Raji (cell line): ENCODE measurements around the gene RAPGEF1.

Source experiments
- POLR2A ChIP-seq: IDR thresholded peaks from 2 replicates; pipeline ENCODE4 v1.6.1; 2011; ENCODE audit warnings: low read depth, low read length, control low read depth; ENCODE audit not compliant: insufficient read depth

Gene RAPGEF1

GRCh38 chr9:131582466-131583336 lies 157.2 kb downstream of the RAPGEF1 start:
- TF ChIP-seq POLR2A = no peak

GRCh38 chr9:131582056-131582455 lies 157.8 kb downstream of the RAPGEF1 start:
- no peak for TF ChIP-seq POLR2A

GRCh38 chr9:131580358-131580757 lies 159.5 kb downstream of the RAPGEF1 start:
- TF ChIP-seq POLR2A = no peak

DNA sequence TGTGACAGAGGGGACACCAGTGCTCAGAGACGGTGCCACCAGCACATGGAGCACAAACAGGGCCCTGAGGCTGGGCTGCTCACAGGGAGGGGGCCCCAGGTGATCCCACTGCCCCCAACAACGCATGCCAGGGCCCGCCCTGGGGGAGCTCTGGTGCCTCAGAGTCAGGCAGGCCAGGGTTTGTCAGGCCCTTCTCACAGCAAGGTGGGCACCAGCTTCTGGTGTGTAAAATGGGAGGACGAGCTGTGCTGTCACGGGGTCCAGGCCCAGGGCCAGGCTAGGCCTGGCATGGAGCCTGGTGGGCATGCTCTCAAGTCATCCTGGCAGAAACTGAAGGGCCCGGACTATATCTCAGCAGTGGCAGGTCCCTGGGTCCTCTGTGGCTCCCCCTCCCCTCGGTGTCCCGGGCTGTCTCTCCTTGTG lies 160.1 kb downstream of the RAPGEF1 start:
- no peak for TF ChIP-seq POLR2A

DNA sequence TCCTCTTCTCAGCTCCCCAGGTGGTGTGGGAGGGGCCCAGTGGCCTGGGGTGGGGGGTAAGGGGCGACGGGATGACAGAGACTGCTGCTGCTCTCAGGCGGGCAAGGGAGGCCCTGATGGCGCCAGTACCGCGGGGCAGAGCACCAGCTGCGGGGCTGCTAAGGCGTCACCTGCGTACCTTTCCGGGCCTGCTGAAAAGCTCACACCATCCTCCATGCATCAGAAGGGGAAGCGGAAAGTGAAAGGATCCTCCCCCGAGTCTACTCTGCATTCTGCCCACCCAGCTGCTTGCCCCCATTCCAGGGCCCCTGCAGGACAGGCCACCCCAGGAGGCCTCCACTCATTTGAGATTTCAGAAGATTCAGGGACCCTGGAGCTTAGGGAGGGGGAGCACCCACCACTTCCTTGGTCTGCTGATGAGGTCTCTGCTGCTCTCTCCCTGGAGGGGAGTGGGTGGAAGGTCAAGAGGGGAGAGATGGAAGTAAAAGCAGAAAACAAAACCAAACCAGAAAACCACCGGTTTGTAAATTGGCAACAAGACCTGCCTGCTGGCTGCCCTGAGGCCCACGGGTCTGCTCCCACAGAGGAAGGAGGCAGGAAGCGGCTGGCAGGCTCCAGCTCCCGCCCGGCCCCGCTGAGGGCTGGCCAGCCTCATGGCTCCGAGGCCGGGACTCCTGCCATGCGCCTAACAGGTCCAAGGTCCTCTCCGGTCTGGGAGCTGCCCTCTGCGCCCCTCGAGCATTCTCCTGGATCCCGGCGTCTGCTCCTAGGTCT lies 161.0 kb downstream of the RAPGEF1 start:
- no peak for TF ChIP-seq POLR2A

- TF ChIP-seq POLR2A = no peak
Observed at GRCh38 chr9:131578021-131578420, 161.9 kb downstream of the RAPGEF1 start.

DNA sequence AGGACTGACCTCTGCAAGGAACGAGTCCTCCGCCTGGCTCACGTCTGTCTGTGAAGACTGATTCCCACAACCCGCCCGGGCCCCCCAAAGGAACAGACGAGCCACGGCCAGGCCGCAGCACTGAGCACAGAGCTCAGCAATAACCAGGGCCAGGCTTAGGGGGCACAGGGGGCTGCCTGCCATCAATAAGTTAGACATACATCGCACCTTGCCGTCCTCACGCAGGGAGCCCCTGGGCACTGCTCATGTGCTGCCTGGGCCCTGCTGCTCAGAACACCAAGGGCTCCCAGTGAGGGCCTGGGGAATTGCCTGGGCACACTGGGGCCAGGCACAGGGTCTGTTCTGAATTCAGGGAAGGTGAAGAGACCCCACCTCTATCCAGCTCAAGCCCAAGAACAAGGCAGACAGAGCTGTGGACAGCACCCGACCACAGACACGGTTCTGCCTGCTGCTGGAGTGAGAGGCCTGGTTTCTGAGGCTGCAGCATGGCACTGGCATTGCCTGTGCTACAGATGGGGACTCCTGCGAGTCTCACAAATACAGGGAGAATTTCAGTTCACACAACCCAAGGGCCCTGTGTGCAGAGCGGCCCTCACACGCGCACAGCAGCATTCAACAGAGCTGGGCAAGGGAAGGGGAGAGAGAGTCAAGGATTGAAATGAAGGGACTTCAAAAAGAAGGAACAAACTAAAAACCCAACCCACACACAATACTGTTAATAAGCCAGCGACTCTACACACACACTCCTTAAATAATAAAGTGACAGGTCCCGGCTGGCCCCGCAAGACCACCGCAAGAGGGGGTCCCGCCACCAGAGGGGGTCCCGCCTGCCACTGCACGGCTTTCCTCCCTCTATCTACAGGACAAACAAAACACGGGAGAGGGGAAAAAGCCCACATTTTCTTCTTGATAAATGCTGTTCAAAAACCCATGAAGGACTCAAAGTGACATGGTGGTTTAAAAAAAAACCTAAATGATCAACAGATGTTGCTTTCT lies 162.6 kb downstream of the RAPGEF1 start:
- no peak for TF ChIP-seq POLR2A

DNA sequence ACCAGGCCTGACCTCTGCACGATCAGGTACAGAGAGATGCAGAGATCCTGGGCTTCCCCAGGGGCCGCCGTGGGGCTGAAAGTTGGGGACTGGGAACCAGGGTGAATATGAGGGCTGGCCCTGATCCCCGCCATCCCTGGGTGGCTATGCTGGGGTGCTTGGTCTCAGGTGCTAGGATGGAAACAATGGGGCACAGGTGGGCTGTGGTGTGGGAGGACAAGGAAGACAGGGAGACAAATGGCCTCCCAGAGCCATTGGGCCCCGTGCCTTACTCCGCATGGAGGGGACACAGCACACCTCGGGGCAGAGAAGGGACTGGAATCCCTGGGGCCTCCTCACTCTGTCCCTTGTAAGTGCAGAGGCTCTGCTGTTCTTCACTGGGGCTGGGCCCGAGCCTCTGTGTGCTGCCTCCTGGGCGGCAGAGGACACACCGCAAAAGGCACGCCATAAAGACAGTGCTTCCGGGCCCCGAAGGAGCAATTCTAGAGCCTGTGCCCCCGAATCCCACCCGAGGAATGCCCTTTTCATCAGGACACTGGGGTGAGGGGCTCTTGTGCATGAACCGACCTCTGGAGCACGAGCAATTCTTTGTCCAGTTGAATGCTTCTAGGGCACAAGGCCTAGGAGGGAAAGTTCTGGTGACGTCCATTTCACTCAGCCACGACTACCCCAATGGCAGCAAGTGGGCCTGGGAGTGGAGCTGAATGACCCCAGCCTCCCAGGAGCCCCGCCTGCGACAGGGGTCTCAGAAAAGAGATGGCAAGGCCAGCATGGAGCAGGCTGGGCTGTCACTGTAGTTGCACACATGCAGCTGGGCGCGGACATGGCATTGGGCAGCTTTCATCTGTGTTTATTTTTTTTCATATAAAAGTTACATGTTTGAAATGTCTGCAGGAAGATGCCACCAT lies 163.7 kb downstream of the RAPGEF1 start:
- TF ChIP-seq POLR2A = no peak

DNA sequence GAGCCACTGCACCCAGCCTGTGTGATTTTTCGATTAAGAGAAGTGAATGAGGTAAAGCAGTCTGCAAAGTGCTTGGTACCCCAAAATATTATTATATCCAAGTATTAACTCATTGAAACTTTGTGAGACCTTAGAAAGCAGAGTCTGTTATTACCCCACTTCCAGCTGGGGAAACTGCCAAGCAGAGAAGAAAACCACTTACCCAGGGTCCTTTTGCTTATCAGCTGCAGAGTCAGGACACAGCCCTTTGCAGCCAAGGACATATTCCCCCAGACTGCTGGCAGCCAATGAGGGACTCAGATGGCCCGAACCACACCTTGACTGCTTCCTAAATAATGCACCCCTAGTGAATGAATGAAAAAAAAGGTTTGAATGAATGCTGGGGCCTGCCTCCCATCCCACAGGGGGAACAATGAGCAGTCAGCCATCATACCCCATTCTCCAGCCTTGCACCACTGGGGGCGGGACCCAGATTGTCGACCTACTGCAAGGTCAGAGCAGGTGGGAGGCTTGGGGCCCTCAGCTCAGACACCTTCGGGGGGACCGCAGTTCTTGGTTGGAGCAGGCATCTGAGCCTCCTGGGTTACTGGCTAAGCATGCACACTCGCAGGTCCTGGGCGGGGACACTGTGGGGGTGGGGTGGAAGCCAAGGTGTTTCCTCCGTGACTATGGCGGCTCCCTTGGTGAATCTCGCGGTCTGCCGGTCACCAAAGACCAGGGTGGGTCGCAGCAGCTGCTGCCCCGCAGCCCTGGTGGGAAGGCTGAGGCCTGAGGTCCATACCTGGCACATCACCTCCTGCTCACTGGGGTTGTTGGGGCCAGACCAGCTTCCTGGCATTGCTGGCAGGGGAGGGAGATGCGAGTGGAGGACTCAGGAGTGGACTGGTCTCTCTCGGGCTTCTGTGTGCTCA lies 164.9 kb downstream of the RAPGEF1 start:
- TF ChIP-seq POLR2A = no peak

GRCh38 chr9:131567910-131568309 lies 172.0 kb downstream of the RAPGEF1 start:
- no peak for TF ChIP-seq POLR2A

- no peak for TF ChIP-seq POLR2A
Observed at GRCh38 chr9:131566158-131566557, 173.7 kb downstream of the RAPGEF1 start.

GRCh38 chr9:131565369-131565768 lies 174.5 kb downstream of the RAPGEF1 start:
- TF ChIP-seq POLR2A = no peak

GRCh38 chr9:131562032-131562959 lies 177.6 kb downstream of the RAPGEF1 start:
- no peak for TF ChIP-seq POLR2A
